NB4 (cell line): ENCODE results near the gene GNG14.

Experiments used
- MYC ChIP-seq: IDR thresholded peaks from 2 replicates; pipeline ENCODE4 v1.6.1; 2011; ENCODE audit warnings: low read depth, low read length
- POLR2A ChIP-seq: IDR thresholded peaks from 2 replicates; pipeline ENCODE4 v1.6.1; 2011; ENCODE audit warnings: mild to moderate bottlenecking; ENCODE audit not compliant: insufficient read length; ENCODE audit errors: extremely low read depth
- TF ChIP-seq, protein P1 (sequence below): IDR thresholded peaks from one replicate; pipeline ENCODE4 v1.5.1; 2012; ENCODE audit warnings: low read depth, low read length
- TF ChIP-seq, protein P2 (sequence below): IDR thresholded peaks from 2 replicates; pipeline ENCODE4 v1.6.1; 2011; ENCODE audit warnings: low read depth, low read length

DNA sequence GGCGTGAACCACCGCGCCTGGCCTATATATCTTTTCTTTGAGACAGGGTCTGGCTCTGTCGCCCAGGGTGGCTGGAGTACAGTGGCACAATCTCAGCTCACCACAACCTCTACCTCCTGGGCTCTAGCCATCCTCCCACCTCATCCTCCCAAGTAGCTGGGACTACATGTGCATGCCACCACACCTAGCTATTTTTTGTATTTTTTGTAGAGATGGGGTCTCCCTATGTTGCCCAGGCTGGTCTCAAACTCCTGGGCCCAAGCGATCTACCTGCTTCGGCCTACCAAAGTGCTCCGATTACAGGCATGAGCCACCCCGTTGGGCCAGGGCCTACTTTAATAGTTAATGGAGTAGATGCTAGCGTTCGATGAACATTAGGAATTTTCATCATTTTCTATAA lies 32.5 kb downstream of the GNG14 start:
- TF ChIP-seq POLR2A (no peak), MYC (no peak)
- TF ChIP-seq, protein P1, sequence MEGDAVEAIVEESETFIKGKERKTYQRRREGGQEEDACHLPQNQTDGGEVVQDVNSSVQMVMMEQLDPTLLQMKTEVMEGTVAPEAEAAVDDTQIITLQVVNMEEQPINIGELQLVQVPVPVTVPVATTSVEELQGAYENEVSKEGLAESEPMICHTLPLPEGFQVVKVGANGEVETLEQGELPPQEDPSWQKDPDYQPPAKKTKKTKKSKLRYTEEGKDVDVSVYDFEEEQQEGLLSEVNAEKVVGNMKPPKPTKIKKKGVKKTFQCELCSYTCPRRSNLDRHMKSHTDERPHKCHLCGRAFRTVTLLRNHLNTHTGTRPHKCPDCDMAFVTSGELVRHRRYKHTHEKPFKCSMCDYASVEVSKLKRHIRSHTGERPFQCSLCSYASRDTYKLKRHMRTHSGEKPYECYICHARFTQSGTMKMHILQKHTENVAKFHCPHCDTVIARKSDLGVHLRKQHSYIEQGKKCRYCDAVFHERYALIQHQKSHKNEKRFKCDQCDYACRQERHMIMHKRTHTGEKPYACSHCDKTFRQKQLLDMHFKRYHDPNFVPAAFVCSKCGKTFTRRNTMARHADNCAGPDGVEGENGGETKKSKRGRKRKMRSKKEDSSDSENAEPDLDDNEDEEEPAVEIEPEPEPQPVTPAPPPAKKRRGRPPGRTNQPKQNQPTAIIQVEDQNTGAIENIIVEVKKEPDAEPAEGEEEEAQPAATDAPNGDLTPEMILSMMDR: no peak
- TF ChIP-seq, protein P2, sequence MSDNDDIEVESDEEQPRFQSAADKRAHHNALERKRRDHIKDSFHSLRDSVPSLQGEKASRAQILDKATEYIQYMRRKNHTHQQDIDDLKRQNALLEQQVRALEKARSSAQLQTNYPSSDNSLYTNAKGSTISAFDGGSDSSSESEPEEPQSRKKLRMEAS: no peak
